Transverse colon (tissue), 4 donors: Measurements from ENCODE around the gene NLGN4Y.

Source experiments
- CTCF ChIP-seq, 5 experiments: fragments of 200-600 bp in 3 of 5; fragments of 450-650 bp in 2 of 5; sonication (generic) in 3 of 5; IDR thresholded peaks; 1 replicate in 2 of 5; 2 replicates in 3 of 5; pipeline ENCODE4 v1.5.1; 2016 to 2017; ENCODE audit warnings: antibody characterized with exemption in 5 of 5, inconsistent platforms in 3 of 5, mild to moderate bottlenecking in 2 of 5, moderate library complexity in 1 of 5
- POLR2A ChIP-seq: fragments of 450-650 bp; IDR thresholded peaks from one replicate; pipeline ENCODE4 v1.6.1; 2016; ENCODE audit warnings: antibody characterized with exemption, mild to moderate bottlenecking, moderate library complexity
- POLR2AphosphoS5 ChIP-seq, 3 donors: sonication (generic); formaldehyde crosslinking; IDR thresholded peaks; one replicate each; pipeline ENCODE4 v1.6.1; 2016; ENCODE audit warnings: antibody characterized with exemption in 3 of 3

- TF ChIP-seq POLR2A (no peak), CTCF (IDR thresholded peaks at IDR 0.05) (no peak), POLR2AphosphoS5 (IDR thresholded peaks at IDR 0.05) (no peak)
Observed at GRCh38 chrY:14798010-14798409, 273.7 kb downstream of the NLGN4Y start.
